ENCODE measurements around the gene ANKRD45. TPM values are rescaled to one million over a fixed set of nuclear protein-coding genes. Genes with fewer than 3 reads are reported as not detected.

The ANKRD45 gene
- total and polyA plus RNA-seq, 2 of the 8 experiments (the other 6 are each of a cell fraction or from before 2014, with no cell fraction given): 0.41 to 2.8 TPM

GRCh38 chr1:173666646-173667045 is 3.0 kb downstream of the ANKRD45 start:
- Histone ChIP-seq H3K79me1 (ENCODE audit: low read depth, low read length) (no peaks in the 10 kb centered on the region), H3K36me3 (ENCODE audit: control insufficient read depth in 2 of 4, insufficient read depth in 4 of 4, low read length in 3 of 4) (no peaks in the 10 kb centered on the region), H3K9ac (replicated peaks in 1 of 4; ENCODE audit: extremely low read depth in 1 of 4, low read depth in 3 of 4, low read length in 3 of 4) (no peak overlapping the region), H3K27ac (ENCODE audit: low read depth, low read length) (no peak overlapping the region), H2AK5ac (ENCODE audit: low read depth, low read length) (no peak overlapping the region), H3K23me2 (ENCODE audit: low read depth, low read length) (peaks cover 3% of the 10 kb centered on the region; the same call in 1 of the 2 replicates), H3K4me2 (ENCODE audit: insufficient read depth in 1 of 2, low read depth in 2 of 2, low read length in 2 of 2) (no peak overlapping the region), H4K8ac (ENCODE audit: extremely low read depth, insufficient read depth, low read length) (no peak overlapping the region), H3K27me3 (replicated peaks in 1 of 4; ENCODE audit: control insufficient read depth in 3 of 4, extremely low read depth in 1 of 4, insufficient read depth in 3 of 4, low read length in 3 of 4) (no peaks in the 10 kb centered on the region), H2BK15ac (ENCODE audit: low read length) (no peak overlapping the region), H3K4me3 (ENCODE audit: extremely low read depth in 1 of 4, insufficient read depth in 2 of 4, low read depth in 3 of 4, low read length in 4 of 4) (no peak overlapping the region), H3K23ac (ENCODE audit: insufficient read length) (no peak overlapping the region), H3K4me1 (replicated peaks in 1 of 4; ENCODE audit: control insufficient read depth in 3 of 4, insufficient read depth in 4 of 4, low read length in 3 of 4) (peaks cover 0 to 4% (median under 1%) of the 10 kb centered on the region in 4 experiments; a peak in 2 of 7 replicates), H2BK120ac (replicated peaks; ENCODE audit: low read depth, low read length) (no peak overlapping the region), H3K18ac (ENCODE audit: extremely low read depth, low read length) (no peak overlapping the region), H2AFZ (ENCODE audit: low read length) (no peak overlapping the region), H3K79me2 (ENCODE audit: control insufficient read depth in 1 of 2, insufficient read depth in 2 of 2, low read length in 2 of 2) (no peaks in the 10 kb centered on the region), H2BK12ac (ENCODE audit: low read depth, low read length) (no peak overlapping the region), H4K5ac (ENCODE audit: insufficient read length, low read depth, low read length) (no peak overlapping the region), H3K9me3 (ENCODE audit: insufficient read depth in 2 of 2, low read depth in 1 of 2, low read length in 1 of 2) (no peaks in the 10 kb centered on the region), H4K91ac (replicated peaks; ENCODE audit: insufficient read length, low read length) (no peak overlapping the region), H3K56ac (replicated peaks; ENCODE audit: insufficient read length, low read depth, low read length) (no peak overlapping the region), H2BK5ac (ENCODE audit: low read depth, low read length) (no peak overlapping the region), H4K20me1 (replicated peaks in 1 of 2; ENCODE audit: control insufficient read depth in 1 of 2, insufficient read depth in 2 of 2, low read length in 2 of 2) (no peaks in the 10 kb centered on the region), H3K14ac (ENCODE audit: insufficient read length) (no peak overlapping the region), H3K4ac (replicated peaks; ENCODE audit: insufficient read length, low read depth, low read length) (no peak overlapping the region), H2BK20ac (ENCODE audit: low read length) (no peak overlapping the region)
- ChIA-PET POLR2A (ENCODE audit: partially characterized antibody) (interaction anchor here (1.6 to 1.7 kb wide), 2 partner anchors 10 to 158 kb away, joined by 4 read pairs; partner anchors contain the start of gene DARS2), CTCF (ENCODE audit: partially characterized antibody) (interaction anchor here (0.9 to 2.4 kb wide), 3 partner anchors 16 to 592 kb away, joined by 3 to 6 read pairs (median 3); no protein-coding TSS in a partner anchor)
- FAIRE-seq: no peak
- no peak for DNase-seq (ENCODE audit: low read depth in 1 of 2, low spot score in 2 of 2)
- no peak for TF ChIP-seq RBBP5 (IDR thresholded peaks at IDR 0.05; ENCODE audit: borderline replicate concordance, low read depth, low read length)
- TF ChIP-seq ASH2L (IDR thresholded peaks at IDR 0.05; ENCODE audit: low read length): no peak
- no peak for TF ChIP-seq JUND (IDR thresholded peaks at IDR 0.05; ENCODE audit: low read length)
- WGBS, 2 experiments (ENCODE audit: extremely low coverage in 1 of 2, insufficient coverage in 1 of 2, insufficient read length in 1 of 2, insufficient replicate concordance in 2 of 2, low coverage in 1 of 2, low lambda C conversion rate in 2 of 2, missing lambda C conversion rate in 1 of 2): 91% methylated on average over 3 of the region's 3 CpGs; no CpG with 5 or more reads in 1 of the 2 experiments
